TTC549 (cell line): ENCODE results near the gene B4GALT5.

Source experiments
- FAIRE-seq: peaks from 2 replicates; lab custom pipeline; 2012; peaks lifted over from hg19 to GRCh38; lab: Jason Lieb, UNC

B4GALT5 gene

DNA sequence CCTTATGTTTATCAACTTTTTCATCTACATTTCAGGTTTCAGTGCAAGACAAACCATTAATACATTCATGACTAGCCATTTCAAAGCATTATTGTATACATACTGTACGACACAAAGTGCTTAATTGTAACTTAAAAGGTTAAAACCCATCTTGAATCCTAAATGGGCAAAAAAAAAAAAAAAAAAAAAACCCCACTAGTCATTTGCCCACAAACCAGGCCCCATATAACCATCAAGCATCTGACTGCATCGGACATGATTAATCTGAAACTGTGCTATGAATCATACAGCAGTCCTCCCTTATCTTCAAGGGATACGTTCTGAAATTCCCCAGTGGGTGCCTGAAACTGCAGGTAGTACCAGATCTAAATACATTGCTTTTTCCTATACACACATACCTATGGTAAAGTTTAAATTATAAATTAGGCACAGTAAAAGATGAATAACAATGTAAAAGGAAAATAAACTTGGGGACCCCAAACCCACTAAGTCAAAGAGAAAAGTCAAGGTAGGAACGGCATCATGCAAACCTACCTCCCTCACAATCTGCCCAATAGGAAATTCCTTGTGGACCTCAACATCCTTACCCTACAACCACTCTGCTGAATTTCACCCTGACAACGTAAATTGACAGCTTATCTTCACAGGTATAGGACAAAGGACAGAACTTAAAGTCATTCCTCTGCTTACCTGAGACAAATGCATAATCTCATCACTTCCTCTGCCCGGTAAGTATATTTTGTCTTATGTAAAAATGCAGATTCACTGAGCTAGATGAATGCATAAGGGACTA is 14.3 kb downstream of the B4GALT5 start:
- no peak for FAIRE-seq

GRCh38 chr20:49698477-49698876 is 15.2 kb downstream of the B4GALT5 start:
- no peak for FAIRE-seq

- no peak for FAIRE-seq
These were observed 16.6 kb downstream of the B4GALT5 start for GRCh38 chr20:49697071-49697470.

- no peak for FAIRE-seq
These were observed 17.1 kb downstream of the B4GALT5 start for GRCh38 chr20:49696594-49696993.

DNA sequence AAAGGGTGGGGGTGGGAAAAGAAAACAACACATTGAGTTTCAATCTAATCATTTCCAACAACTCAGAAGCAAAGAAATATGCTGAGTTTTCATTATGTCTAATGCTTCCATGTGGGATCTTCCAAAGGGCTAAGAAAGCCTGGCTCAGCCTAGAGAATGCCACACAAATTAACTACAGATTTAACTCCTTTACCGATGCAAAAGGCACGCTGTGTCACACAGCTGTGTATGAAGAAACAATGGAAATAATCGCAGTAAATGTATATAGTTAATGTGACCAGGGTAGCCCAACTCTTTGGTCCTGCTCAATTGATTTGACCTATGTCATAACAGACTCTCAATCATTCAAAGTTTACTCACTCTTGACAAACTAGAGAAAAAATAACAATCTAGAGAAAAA is 17.8 kb downstream of the B4GALT5 start:
- FAIRE-seq = no peak

- no peak for FAIRE-seq
These were observed 19.1 kb downstream of the B4GALT5 start for GRCh38 chr20:49694450-49695071.

GRCh38 chr20:49693435-49694171 is 20.1 kb downstream of the B4GALT5 start:
- FAIRE-seq = no peak

DNA sequence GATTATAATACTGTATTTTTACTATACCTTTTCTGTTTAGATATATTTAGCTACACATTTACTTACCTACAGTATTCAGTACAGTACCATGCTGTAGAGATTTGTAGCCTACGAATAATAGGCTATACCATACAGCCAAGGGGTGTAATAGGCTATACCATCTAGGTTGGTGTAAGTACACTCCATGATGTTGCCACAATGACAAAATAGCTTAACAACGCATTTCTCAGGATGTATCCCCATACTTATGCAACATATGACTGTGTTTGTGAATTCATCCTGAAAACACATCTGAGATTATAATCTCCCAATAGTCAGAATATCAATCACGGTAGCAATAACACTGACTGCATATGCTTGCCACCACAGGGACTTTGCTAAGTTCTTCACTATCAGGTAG is 20.7 kb downstream of the B4GALT5 start:
- FAIRE-seq = no peak

GRCh38 chr20:49691818-49692568 is 21.7 kb downstream of the B4GALT5 start:
- FAIRE-seq = no peak

DNA sequence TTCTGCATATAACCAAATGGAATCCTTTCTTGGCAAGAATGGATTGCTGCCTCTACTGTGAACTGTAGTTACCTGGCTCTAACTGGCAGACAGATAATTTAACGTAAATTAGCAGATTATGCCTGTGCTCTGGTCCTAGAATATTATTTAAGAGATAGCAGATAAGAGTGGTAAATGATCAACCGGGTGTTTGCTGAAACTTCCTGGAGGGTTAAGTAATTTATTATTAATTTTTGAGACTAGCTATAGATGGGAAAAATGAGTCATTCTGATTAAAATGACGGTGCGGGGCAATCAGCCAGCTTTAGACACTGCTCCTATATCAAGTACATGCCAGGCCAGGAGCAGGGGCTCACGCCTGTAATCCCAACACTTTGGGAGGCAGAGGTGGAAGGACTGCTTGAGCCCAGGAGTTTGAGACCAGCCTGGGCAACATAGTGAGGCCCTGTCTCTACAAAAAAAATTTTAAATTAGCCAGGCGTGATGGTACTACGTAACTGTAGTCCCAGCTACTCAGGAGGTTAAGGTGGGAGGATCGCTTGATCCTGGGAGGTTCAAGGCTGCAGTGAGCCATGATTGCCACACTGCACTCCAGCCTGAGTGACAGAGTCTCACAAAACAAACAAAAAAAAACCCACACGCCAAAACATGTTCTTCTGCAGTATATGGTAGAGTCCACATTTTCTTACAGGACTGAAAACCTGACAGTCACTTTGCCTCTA is 22.6 kb downstream of the B4GALT5 start:
- FAIRE-seq = no peak

DNA sequence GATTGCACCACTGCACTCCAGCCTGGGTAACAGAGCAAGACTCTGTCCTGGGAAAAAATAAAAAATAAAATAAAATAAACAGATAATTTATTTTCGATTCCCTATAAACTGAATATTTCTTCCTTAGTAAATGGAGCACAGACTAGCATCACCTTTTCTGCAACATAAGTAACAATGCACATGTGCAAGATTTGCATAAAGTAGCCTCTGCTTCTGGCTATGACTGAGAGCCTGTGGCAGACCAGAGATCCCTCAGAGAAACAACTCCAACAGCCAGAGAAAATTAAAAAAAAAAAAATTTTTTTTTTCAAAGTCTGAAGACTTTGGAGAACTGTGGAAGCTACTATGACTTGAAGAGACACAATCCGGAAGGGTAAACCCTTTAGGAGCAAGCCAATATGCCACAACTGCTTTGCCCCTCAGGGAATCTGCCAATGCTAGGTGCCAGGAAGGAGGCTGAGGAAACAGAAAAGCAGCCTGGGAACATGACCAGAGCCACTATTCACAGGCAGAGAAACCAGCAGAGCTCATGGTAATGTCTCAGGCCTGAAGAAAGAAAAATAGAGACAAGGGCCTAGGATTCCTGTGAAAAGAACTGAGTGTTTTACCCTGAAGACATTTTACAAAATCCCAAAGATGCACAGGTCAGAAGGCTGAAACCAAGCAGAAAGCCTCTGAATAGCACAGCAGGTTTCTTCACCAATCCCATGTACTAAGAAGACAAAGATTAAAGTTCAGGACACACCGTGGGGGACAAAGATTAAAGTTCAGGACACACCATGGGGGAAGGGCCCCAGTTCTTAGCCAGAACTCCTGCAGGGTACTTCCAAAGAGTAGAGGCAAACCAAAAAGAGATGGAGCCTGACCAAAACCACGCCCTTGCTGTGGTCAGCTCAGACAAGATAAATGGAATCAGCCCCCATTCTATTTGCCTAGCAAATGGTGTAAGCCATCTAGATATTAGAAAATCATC is 25.8 kb downstream of the B4GALT5 start:
- FAIRE-seq = no peak

- FAIRE-seq = no peak
These were observed 27.9 kb downstream of the B4GALT5 start for GRCh38 chr20:49685809-49686208.

DNA sequence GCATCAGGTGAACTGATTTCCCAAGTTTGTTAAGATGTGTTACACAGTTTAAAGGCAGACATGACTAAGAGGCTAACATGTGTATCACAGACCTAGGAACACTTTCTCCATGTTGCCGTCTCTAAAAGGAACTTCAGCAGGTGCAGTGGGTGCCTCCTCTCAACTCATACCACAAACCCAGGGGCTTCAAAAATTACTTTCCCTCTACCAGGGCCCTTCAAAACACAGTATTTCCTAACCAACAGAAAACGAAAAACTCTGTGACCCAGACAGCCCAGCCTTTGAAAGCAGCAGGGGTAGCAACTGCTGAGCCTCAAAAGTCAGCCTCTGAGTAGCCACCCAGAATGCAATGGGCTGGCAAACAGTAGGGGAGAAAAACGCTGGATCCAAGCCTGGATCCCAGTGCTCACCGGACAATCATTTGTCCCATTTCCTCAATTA is 28.5 kb downstream of the B4GALT5 start:
- FAIRE-seq = no peak

DNA sequence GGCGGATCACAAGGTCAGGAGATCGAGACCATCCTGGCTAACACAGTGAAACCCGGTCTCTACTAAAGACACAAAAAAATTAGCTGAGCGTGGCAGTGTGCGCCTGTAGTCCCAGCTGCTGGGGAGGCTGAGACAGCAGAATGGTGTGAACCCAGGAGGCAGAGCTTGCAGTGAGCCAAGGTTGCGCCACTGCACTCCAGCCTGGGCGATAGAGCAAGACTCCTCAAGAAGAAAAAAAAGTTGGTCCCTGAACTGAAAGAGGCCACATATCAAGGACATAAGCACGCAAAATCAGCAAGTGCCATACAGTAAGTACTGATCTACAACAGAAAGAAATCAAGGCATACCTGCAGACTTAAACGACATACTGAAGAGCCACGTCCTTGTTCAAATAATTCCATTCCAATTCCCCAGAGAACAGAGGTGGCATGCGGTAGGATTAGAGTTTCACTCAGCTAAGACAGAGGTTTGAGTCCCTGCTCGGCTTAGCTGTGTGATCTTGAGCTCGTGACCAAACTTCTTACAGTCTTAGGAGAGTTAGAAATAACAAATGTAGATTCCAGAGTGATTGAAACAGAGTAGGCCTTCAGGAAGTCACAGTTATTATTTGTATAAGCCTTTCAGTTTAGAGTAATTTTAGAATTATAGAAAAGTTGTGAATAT is 29.2 kb downstream of the B4GALT5 start:
- no peak for FAIRE-seq

DNA sequence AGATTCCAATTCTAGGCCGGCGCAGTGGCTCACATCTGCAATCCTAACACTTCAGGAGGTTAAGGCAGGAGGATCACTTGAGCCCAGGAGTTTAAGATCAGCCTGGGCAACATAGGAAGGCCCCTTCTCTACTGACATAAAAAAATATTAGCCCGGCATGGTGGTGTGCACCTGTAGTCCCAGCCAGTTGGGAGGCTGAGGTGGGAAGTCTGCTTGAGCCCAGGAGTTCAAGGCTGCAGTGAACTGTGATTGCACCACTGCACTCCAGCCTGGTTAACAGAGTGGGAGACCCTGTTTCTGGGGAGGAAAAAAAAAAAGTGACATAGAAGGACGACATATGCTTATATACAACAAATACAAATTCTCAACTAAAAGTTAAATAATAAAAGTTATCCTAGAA is 30.9 kb downstream of the B4GALT5 start:
- FAIRE-seq = no peak

DNA sequence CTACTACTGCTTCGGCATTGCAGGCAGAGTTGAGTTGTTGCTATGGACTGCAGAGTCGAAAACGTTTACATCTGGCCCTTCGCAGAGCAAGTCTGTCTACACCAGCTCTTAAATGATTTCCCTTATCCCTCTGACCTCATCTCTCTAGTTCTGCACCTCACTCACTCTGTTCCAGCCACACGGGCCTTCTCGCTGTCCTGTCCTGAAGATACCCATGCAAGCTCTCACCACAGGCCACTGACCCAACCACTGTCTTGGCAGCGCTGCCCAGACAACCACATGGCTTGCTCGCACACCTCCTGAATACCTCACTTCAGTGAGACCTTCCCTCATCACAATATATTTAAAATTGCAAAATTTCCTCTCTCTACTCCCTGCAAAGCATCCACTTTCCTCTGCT is 31.4 kb downstream of the B4GALT5 start:
- no peak for FAIRE-seq

DNA sequence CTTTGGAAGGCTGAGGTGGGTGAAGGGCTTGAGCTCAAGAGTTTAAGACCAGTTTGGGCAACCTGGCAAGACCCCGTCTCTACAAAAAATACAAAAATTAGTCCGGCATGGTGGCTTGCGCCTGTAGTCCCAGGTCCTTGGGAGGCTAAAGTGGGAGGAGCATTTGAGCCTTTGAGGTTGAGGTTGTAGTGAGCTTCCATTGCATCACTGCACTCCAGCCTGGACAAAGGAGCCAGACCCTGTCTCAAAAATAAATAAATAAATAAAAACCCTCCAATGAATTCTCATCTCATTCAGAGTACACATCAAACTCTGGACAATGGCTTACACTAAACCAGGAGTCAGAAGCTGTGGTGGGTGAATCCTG is 31.8 kb downstream of the B4GALT5 start:
- FAIRE-seq = no peak

DNA sequence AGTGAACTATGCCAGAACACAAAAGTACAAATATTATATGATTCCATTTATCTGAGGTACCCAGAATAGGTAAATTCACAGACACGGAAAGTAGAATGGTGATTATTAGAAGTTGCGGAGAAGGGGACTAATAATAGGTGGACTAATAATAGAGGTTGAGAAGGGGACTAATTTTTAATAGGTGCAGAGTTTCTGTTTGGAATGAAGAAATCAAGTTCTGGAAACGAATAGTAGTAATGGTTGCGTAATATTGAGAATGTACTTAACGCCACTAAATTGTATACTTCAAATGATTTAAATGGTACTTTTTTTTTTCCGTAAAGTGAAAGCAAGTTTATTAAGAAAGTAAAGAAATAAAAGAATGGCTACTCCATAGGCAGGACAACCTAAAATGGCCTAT is 33.2 kb downstream of the B4GALT5 start:
- no peak for FAIRE-seq

- FAIRE-seq = no peak
These were observed 34.0 kb downstream of the B4GALT5 start for GRCh38 chr20:49679634-49680033.
